GM19035 (cell line): ENCODE data around the gene EBF4.
"Not testable (repeated sequence)": the region's sequence is repeated elsewhere in the genome, so short reads cannot be mapped to it uniquely, and the experiment has no call there.

Experiments used
- ATAC-seq: cut with Tn5 transposase; IDR thresholded peaks from one replicate; pipeline ENCODE4 v1.9.1; 2021; ENCODE audit not compliant: unreplicated experiment

Gene EBF4

GRCh38 chr20:2807929-2808328 lies 115.3 kb downstream of the EBF4 start:
- not testable (repeated sequence) for ATAC-seq

GRCh38 chr20:2809690-2810089 lies 117.1 kb downstream of the EBF4 start:
- no peak for ATAC-seq
